Skin of body (tissue), 2 donors: ENCODE results near the gene ABCC8. TPM values are rescaled to one million over a fixed set of nuclear protein-coding genes. Genes with fewer than 3 reads are reported as not detected.

ENCODE experiments used
- DNase-seq: peaks from one replicate; lab custom pipeline; 2025; lab: John Stamatoyannopoulos, UW
- total RNA-seq: library from RNA; depleted of rRNA; stranded (reverse); fragments of >200 nt; gene quantifications from one replicate; pipeline ENCODE4 v1.2.3, GENCODE V29; 2014

The ABCC8 gene
- total RNA-seq, 1 donor from 2014 or later: 2.5 TPM

GRCh38 chr11:17353821-17354600 lies 122.6 kb downstream of the ABCC8 start:
- DNase-seq: no peak

- DNase-seq: peak; percentile 47
Observed at GRCh38 chr11:17352950-17353820, 123.5 kb downstream of the ABCC8 start.

- no peak for DNase-seq
Observed at GRCh38 chr11:17351510-17352176, 125.0 kb downstream of the ABCC8 start, which contains the start of gene NCR3LG1. TSS of gene NCR3LG1 (plus strand) at chr11:17351800. CDS start at chr11:17351970, 170 bp downstream.

- no peak for DNase-seq
Observed at GRCh38 chr11:17351172-17351509, 125.5 kb downstream of the ABCC8 start.

- no peak for DNase-seq
Observed at GRCh38 chr11:17350455-17351171, 126.0 kb downstream of the ABCC8 start.

GRCh38 chr11:17347676-17348075 lies 129.0 kb downstream of the ABCC8 start:
- no peak for DNase-seq

- DNase-seq: no peak
Observed at GRCh38 chr11:17343907-17344306, 132.7 kb downstream of the ABCC8 start.

GRCh38 chr11:17343257-17343656 lies 133.4 kb downstream of the ABCC8 start:
- no peak for DNase-seq

Other genes with a start within 250 kb of the ABCC8 start
- 65.2 TPM for gene NUCB2, start 200.1 kb downstream of the ABCC8 start, total RNA-seq
- 1.8 TPM for gene NCR3LG1, start 125.0 kb downstream of the ABCC8 start, total RNA-seq
- gene KCNJ11, start 88.2 kb downstream of the ABCC8 start, total RNA-seq: 4.6 TPM
- gene USH1C, start 67.6 kb upstream of the ABCC8 start, total RNA-seq: 0.10 TPM
- under 0.01 TPM for gene OTOG, start 70.4 kb upstream of the ABCC8 start, total RNA-seq
- 2.3 TPM for gene MYOD1, start 242.7 kb upstream of the ABCC8 start, total RNA-seq